ENCODE results near the gene FICD.
"Not testable (repeated sequence)": the region's sequence is repeated elsewhere in the genome, so short reads cannot be mapped to it uniquely, and the experiment has no call there.

Gene FICD

GRCh38 chr12:108514973-108515814, at the start of gene FICD:
Gene FICD (plus strand): TSS chr12:108515277. CDS start chr12:108516973, 1,696 bp downstream.
- peak; percentile 100 for DNase-seq

- no peak for DNase-seq
Observed at GRCh38 chr12:108465417-108465816, 49.7 kb upstream of the FICD start.

GRCh38 chr12:108468196-108468968, 46.7 kb upstream of the FICD start:
- peak; percentile 7 for DNase-seq

- no peak for DNase-seq
Observed at GRCh38 chr12:108473400-108474055, 41.5 kb upstream of the FICD start.

- no peak for DNase-seq
Observed at GRCh38 chr12:108475396-108475795, 39.7 kb upstream of the FICD start.

- DNase-seq, result no peak
Observed at GRCh38 chr12:108477055-108477880, 37.8 kb upstream of the FICD start.

GRCh38 chr12:108477881-108478259, 37.2 kb upstream of the FICD start:
- no peak for DNase-seq

GRCh38 chr12:108478611-108479206, 36.4 kb upstream of the FICD start:
- DNase-seq, result no peak

GRCh38 chr12:108479364-108480070, 35.6 kb upstream of the FICD start:
- no peak for DNase-seq

GRCh38 chr12:108482717-108483212, 32.3 kb upstream of the FICD start:
- no peak for DNase-seq

GRCh38 chr12:108483213-108484059, 31.6 kb upstream of the FICD start:
- no peak for DNase-seq

GRCh38 chr12:108484431-108484830, 30.6 kb upstream of the FICD start:
- DNase-seq, result no peak

- DNase-seq, result no peak
Observed at GRCh38 chr12:108484845-108485244, 30.2 kb upstream of the FICD start.

GRCh38 chr12:108485371-108485770, 29.7 kb upstream of the FICD start:
- DNase-seq, result not testable (repeated sequence)

GRCh38 chr12:108487029-108487428, 28.0 kb upstream of the FICD start:
- DNase-seq, result not testable (repeated sequence)

GRCh38 chr12:108491256-108491655, 23.8 kb upstream of the FICD start:
- DNase-seq, result no peak

GRCh38 chr12:108495054-108495453, 20.0 kb upstream of the FICD start:
- DNase-seq, result peak; percentile 29

GRCh38 chr12:108495823-108496579, 19.1 kb upstream of the FICD start:
- DNase-seq, result no peak

- no peak for DNase-seq
Observed at GRCh38 chr12:108498136-108498535, 16.9 kb upstream of the FICD start.

- no peak for DNase-seq
Observed at GRCh38 chr12:108502922-108503321, 12.2 kb upstream of the FICD start.

All from stimulated activated CD4-positive, alpha-beta T cell treated with anti-CD3 and anti-CD28 coated beads, Interleukin-4, amount 100 ng/mL, for 24 hours (primary cell).